GM12864 (cell line): ENCODE data around the gene TADA2A.

ENCODE experiments used
- DNase-seq: peaks from one replicate; pipeline ENCODE4 v3.0.0-alpha.2; 2011; ENCODE audit warnings: low read depth
- H3K4me3 ChIP-seq: 2 replicates; pipeline ENCODE4 v1.5.1; 2011; ENCODE audit warnings: mild to moderate bottlenecking, low read depth, low read length, control low read depth
- CTCF ChIP-seq: IDR thresholded peaks from 2 replicates; pipeline ENCODE4 v1.5.1; 2011; ENCODE audit warnings: low read depth, mild to moderate bottlenecking, moderate library complexity, low read length, control low read depth, inconsistent platforms; ENCODE audit errors: missing control alignments

Gene TADA2A

DNA sequence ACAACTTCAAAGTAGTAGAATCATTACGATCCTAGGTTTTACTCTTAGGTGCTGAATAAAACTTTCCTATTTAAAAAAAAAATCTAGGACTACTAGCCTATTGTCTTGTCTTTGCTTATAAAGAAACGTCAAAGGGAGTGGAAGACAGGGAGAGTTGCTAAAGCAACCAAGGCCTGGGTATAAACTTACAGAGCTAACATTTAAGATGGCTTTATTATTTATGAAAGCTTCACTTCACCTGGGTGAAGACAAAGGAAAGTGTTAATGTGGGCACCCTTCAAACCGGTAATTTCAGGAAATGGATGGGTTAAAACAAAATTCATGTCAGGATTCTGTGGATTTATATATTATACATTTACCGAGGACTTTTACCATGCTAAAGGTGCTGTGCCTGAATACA, 85.5 kb downstream of the TADA2A start:
- TF ChIP-seq CTCF: no peak
- no peak overlapping the region for H3K4me3 ChIP-seq
- DNase-seq: no peak

- no peak overlapping the region for H3K4me3 ChIP-seq
- no peak for DNase-seq
- TF ChIP-seq CTCF: no peak
These were observed 86.8 kb downstream of the TADA2A start for GRCh38 chr17:37493249-37494027.

DNA sequence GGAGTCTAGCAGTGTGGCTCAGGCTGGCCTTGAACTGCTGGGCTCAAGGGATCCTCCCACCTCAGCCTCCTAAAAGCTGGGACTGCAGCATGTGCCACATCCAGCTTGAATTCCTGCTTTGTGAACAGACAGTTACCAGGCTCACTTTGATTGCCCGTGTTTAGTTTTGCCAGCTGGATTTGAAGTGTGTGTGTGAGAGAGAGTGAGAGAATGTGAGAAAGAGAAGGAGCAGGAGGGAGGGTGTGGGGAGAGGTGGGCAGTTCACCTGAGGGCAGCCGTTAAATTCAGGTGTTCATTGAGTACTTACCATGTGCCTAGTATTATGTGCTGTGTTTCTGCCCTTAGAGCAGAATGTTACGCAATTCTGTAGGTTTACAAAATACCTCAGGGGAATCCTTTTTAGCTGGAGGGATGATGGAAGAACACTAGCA, 87.7 kb downstream of the TADA2A start:
- DNase-seq: no peak
- no peak overlapping the region for H3K4me3 ChIP-seq
- TF ChIP-seq CTCF: no peak

DNA sequence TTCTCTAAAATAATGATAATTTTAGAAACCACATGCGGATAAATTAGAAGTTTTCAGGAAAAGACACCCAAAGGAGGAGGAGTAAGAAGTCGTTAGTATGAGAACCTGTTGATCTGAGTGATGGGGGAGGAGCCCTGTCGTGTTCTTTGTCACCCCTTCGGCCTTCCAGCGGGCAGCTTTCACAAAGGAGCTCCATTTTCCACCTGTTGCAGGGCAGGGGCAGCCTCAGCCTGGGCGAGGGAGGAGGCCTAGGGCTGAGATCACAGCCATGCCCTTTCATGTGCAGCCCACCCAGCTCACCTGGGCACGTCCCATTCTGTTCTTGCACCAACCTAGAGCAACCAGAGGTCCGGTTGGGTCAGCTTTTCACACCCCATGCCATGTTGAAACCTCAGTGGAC, 88.3 kb downstream of the TADA2A start:
- DNase-seq: no peak
- no peak overlapping the region for H3K4me3 ChIP-seq
- TF ChIP-seq CTCF: no peak

DNA sequence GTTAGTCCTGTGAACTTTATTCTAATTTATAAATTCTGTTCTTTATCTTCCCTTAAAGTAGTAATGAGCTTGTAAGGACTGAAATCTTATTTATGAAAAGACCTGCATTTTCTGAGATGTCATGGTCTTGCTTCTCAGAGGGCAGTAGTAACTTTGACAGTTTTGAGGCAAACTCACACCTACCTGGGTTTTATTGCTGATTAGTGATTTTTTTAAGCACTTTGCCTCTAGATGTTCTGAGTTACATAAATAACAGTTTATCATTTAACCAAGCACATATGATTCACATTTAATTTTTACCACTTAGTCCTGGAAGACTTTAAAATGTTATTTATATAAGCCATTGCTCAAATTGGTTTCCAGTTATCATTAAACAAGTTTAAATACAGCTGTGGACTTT, 93.7 kb downstream of the TADA2A start:
- no peak overlapping the region for H3K4me3 ChIP-seq
- DNase-seq: no peak
- no peak for TF ChIP-seq CTCF

- H3K4me3 ChIP-seq: no peak overlapping the region
- no peak for DNase-seq
- no peak for TF ChIP-seq CTCF
These were observed 95.6 kb downstream of the TADA2A start for GRCh38 chr17:37502009-37502936.

DNA sequence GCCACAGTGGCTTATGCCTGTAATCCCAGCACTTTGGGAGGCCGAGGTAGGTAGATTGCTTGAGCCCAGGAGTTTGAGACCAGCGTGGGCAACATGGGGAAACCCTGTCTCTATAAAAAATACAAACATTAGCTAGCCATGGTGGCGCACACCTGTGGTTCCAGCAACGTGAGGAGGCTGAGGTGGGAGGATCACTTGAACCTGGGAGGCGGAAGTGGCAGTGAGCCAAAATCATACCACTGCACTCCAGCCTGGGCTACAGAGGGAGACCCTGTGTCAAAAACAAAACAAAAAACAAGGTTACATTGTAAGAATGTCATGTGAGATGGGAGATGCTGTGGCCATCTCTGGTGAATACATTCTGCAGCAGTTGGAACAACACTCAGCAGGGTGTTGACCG, 96.5 kb downstream of the TADA2A start:
- no peak for TF ChIP-seq CTCF
- no peak for DNase-seq
- H3K4me3 ChIP-seq: no peak overlapping the region
